NCI-H1694 (cell line): ENCODE data around the gene CCDC138.

Source experiments
- DNase-seq: peaks from one replicate; lab custom pipeline; 2025; lab: John Stamatoyannopoulos, UW

The CCDC138 gene

DNA sequence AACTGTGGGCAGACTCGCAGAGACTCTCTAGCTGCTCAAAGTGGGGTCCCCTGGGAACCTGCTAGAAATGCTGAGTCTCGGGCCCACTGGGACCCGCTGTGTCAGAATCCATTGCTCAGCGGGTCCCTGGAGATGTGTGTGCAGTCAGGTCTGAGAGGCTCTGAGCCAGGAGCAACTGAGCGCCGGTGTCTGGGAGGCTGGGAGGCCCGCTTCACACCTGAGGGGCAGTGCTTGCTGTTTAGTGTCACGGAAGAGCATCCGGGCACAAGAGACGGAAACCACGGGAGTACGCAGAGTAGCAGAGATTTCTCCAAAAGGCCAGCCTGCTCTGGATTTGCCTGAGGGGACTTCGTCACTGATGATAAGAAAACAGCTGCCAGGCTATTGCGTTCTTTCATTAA, 132.4 kb downstream of the CCDC138 start:
- no peak for DNase-seq

DNA sequence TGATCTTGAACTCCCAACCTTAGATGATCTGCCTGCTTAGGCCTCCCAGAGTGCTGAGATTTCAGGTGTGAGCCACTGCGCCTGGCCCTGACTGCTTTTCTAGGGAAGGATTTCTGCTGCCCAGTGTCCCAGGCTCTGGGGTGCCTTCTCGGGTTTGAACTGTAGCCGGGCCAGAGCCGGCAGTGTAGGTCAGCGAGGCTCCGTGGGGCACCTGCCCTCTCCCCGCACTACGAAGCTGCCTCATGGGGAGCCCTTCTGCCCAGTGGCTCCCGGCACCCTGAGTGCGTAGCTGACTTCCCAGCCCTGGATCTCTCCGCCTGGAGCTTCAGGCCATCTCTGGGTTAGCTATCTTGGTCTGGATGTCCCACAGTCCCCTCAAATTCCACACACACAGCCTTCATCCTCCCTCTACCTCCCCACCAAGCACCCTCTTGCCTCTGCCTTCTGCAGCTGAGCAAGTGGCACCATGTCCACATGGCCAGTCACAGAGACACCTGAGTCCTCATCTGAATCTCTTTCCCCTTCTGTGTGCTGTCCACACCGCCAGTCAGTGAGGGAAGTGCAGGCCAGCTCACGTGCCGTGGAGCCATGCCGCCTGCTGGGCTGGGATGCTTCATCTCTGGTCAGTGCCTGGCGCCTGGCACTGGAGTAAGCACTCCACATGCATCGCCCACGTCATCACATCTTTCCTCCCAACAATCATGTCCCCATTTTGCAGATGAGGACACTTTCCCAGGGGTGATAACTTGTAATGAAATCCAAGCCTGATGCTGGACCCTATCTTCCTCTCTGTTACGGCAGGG, 133.2 kb downstream of the CCDC138 start:
- DNase-seq = no peak

DNA sequence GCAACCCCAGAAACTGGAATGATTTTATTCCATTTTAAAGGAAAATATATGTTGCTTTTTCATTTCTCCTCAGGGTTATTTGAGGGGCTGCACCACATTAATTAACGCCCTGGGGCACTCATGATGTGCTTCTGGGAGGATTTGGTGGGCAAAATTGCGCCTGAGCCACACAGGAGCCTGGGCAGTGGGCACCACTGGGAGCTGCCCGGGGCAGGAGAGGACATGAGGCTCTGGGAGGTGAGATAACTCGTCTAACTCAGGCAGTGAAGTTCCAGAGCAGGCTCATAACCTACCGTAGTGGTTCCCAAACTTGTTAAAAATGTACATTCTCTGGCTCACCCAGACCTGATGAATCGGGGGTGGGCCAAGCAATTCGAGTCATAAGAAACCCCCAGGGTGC, 134.1 kb downstream of the CCDC138 start:
- DNase-seq = no peak

DNA sequence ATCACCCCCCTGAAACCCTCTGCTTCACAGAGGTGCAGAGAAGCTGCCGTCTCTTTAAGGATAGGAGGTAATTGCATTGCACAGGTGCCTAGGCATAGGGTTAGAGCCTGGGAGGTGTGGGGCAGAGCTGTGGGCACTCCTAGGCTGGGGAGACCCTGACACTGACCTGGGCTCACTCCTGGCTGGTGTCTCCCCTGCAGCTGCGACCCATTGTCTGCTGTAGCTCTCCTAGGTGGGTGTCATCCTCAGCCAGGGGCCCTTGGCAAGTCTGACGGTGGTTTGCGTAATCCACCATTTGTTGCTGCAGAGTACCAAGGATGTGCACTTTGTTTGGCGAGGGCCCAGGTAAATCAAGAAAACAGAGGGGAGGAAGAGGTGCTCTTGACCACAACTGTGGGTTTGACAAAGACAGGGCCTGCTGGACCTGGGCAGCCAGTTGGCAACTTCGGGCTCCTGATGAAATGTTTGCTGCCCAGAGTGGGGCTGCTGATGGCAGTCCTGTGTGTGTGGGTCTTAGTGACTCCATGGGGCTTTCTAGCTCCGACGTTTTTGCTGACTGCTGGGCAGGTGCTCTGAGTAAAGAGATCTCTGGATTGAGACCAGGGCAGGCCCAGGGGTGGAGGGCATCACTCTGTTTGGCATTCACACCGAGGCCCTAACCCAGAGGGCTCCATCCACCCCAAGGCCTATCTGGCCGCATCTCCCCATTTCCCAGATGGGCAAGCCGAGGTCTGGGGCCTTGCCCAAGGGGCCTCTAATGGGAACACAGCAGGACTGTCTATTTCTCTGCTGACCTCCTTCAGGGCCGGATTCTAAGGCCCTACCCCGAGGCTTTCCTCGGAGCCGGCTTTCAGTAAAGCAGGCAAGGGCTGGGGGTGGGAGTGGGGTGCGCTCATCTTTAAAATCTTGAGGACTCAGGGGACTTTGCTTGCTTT, 134.8 kb downstream of the CCDC138 start:
- no peak for DNase-seq

DNA sequence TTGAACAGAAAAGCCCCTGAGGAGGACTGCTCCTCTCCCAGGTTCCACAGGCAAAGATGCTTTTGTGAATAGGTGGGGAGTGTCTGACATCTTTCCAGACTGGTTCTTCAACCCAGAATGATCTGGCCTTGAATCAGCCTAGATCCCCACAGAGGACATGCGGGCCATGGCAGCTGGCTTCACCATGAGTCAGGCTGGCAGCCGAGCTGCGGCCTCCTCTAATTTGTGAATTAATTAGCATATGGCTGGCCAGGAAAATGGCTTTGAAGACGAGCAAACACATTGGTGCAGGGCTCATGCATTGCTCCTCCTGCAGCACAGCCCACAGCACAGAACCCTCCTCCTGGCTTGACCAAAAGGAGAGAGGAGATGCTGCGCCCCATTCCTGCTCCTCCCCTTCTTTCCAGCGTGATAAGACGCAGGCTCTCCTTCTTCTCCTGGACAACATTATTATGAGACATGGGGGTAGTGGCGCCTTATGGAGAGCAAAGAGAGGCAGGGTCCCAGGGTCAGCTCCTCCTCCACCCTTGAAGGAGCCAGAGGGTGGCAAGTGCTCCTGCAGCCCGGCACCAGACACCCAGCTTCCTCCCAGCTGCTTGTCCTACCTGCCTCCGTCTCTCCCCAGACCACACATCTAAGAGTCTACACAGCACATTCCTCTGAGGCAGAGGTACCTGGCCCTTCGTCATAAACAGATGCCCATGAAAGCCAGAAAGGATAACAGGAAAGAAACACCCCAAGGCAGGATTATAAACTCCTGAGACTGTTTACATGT, 135.8 kb downstream of the CCDC138 start:
- peak; percentile 39 for DNase-seq

DNA sequence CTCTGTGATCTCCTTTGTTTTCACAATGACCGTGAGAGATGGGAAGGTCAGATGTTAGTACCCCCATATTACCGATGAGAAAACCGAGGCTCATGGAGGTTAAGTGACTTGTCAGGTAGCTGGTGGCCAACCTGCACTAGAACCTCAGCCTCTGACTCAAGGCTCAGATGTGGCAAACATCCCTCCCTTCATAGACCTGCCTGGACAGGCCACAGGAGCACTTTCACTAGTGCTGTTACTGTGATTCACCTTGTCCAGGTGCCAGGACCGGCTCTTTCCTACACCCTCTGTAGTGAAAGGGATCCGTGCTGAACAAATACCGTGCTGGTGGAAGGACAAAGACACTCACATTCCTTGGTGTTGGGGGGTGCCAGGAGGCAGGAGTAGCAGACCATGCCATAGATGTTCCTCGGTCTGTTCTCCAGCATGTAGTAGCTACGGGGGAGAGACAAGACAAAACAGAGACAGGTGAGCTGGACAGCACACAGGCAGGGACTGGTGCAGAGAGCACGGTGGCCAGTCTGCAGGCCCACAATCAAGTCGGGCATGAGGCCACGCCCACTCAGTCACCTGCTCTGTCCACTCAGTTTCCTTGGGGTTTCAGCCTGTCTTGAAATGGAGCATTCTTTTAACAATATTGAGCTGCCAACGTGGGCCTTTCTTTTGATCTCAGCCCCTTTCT, 136.6 kb downstream of the CCDC138 start:
- DNase-seq = no peak

DNA sequence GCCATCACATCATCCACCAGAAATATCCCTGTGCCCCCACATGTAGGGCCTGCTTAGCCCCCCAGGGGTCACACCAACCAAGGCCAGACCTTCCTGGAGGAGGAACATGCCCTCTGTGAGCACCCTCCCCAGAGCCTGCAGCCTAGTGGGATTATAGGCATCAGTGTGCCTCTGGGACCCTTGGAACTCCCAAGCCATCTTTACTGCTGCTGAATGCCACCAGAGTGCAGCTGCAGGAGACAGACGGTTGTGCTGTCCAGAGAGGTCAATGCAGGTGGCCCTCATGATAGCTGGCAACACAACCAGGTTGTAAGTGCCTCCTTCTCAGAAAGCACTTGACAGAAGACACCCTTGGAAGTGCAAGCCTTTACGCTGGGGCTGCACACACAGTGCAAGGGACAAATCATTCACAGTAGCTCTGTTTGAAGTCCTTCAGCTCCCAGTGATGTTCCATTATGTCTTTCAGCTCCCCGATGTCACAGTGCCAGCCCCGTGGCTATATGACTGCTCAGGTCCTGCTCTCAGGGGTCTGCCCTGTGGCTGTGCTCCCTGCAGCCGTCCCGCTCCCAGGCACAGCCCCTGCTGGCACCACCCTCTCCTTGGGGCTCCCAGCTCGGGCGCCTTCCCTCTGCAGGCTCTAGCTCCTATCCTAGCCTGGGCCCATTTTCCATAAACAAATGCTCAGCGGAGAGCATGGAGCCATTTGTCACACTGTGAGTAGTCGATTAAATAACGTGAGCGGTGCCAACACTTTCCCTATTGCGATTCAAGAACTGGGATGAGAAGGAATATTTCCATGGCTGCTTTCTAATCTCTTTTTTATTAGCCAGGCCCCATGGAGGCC, 137.4 kb downstream of the CCDC138 start:
- no peak for DNase-seq

DNA sequence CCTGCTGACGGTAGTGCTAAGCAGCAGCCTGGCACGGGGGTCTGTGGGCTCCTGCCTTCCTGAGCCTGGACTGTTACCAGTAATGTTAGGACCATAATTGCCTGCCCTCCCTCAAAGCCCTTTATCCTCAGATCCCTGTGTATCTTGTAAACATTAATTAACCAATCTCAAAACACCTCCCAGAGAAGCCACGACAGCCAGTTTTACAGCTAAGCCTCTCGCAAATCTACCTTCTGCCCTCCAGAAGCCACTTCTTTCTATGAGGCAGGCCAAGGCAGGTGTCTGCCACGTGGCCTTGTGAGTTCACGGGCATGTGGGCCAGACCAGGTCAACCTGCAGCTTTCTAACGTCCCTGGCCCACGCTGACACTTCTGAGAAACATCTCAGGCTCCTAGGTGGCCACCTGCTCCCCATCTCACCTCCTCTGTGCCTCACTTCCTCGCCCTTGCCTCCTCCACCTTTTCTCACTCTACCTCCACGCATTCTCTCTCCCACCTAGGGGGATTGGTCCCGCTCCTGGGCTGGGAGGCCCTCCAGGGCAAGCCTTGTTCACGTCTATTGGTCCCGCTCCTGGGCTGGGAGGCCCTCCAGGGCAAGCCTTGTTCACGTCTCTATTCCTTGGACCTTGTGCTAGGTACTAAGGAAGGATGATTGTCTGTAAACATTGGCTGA, 138.1 kb downstream of the CCDC138 start:
- DNase-seq = no peak

DNA sequence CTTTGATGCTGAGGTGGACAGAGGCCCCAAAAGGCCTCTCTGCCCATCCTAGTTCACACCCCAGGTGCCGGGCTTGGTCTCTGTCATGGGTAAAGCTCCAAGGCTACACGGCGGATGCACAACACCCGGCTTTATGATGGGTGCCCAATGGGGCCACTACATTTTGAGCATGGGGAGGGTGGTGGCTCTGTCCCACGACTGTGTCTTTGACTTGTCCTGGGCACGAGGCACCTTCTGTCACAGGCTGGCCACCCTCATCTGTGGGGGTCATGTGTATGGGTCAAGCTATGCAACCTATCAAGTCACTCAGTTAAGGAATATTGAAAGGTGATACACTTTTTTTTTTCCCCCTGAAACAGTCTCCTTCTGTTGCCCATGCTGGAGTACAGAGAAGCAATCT, 138.7 kb downstream of the CCDC138 start:
- DNase-seq = no peak

DNA sequence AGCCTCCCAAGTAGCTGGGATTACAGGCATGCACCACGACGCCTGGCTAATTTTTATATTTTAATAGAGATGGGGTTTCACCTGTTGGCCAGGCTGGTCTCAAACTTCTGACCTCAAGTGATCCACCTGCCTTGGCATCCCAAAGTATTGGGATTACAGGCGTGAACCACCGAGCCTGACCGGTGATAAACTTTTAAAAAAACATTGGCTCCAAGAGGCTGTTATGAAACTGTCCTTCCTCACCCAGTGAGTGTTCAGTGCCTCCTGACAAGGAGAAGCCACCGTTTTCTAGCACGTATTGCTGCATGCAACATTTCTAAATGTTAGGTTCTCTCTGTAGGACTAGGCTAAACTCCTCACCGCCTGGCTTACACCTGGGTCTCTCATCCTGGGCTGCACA, 139.2 kb downstream of the CCDC138 start:
- DNase-seq = no peak
